GM19351 (cell line): Measurements from ENCODE around the gene POLR3B.

ENCODE experiments used
- ATAC-seq: cut with Tn5 transposase; IDR thresholded peaks from one replicate; pipeline ENCODE4 v1.9.1; 2021; ENCODE audit warnings: mild to moderate bottlenecking, moderate library complexity; ENCODE audit not compliant: unreplicated experiment

The POLR3B gene

GRCh38 chr12:106409878-106410277 lies 52.3 kb downstream of the POLR3B start:
- ATAC-seq: no peak

- ATAC-seq: no peak
Measured at GRCh38 chr12:106412563-106412962, 55.0 kb downstream of the POLR3B start.

- ATAC-seq: no peak
Measured at GRCh38 chr12:106415134-106415533, 57.6 kb downstream of the POLR3B start.

GRCh38 chr12:106416273-106416672 lies 58.7 kb downstream of the POLR3B start:
- no peak for ATAC-seq

GRCh38 chr12:106417926-106418910 lies 60.7 kb downstream of the POLR3B start:
- ATAC-seq: no peak

GRCh38 chr12:106418970-106419369 lies 61.4 kb downstream of the POLR3B start:
- ATAC-seq: no peak

- ATAC-seq: no peak
Measured at GRCh38 chr12:106423291-106423690, 65.7 kb downstream of the POLR3B start.

GRCh38 chr12:106425061-106425702 lies 67.6 kb downstream of the POLR3B start:
- ATAC-seq: no peak

- no peak for ATAC-seq
Measured at GRCh38 chr12:106427917-106428316, 70.4 kb downstream of the POLR3B start.

- no peak for ATAC-seq
Measured at GRCh38 chr12:106428384-106428783, 70.8 kb downstream of the POLR3B start.

- ATAC-seq: no peak
Measured at GRCh38 chr12:106429043-106429552, 71.5 kb downstream of the POLR3B start.

- ATAC-seq: no peak
Measured at GRCh38 chr12:106429636-106430035, 72.1 kb downstream of the POLR3B start.

GRCh38 chr12:106431839-106432411 lies 74.4 kb downstream of the POLR3B start:
- no peak for ATAC-seq

GRCh38 chr12:106433055-106433454 lies 75.5 kb downstream of the POLR3B start:
- ATAC-seq: no peak

- ATAC-seq: no peak
Measured at GRCh38 chr12:106434526-106434925, 77.0 kb downstream of the POLR3B start.

GRCh38 chr12:106436164-106436563 lies 78.6 kb downstream of the POLR3B start:
- ATAC-seq: no peak

GRCh38 chr12:106442575-106442974 lies 85.0 kb downstream of the POLR3B start:
- ATAC-seq: no peak

- no peak for ATAC-seq
Measured at GRCh38 chr12:106445053-106445452, 87.5 kb downstream of the POLR3B start.

GRCh38 chr12:106445959-106446358 lies 88.4 kb downstream of the POLR3B start:
- no peak for ATAC-seq

- ATAC-seq: no peak
Measured at GRCh38 chr12:106446419-106447092, 89.0 kb downstream of the POLR3B start.

- no peak for ATAC-seq
Measured at GRCh38 chr12:106452309-106452708, 94.8 kb downstream of the POLR3B start.
